MM.1S (cell line): ENCODE measurements around the gene FRYL.

ENCODE experiments used
- DNase-seq: peaks from one replicate; pipeline ENCODE4 v3.0.0-alpha.2; 2015
- H2AFZ ChIP-seq: fragments of 300-600 bp; sonication (generic); 2 replicates; pipeline ENCODE4 v1.6.0; 2016; ENCODE audit warnings: antibody characterized with exemption, low read length
- H3F3A ChIP-seq: fragments of 300-600 bp; sonication (generic); 2 replicates; pipeline ENCODE4 v1.6.1; 2016; ENCODE audit warnings: mild to moderate bottlenecking, antibody characterized with exemption, low read length, moderate library complexity, mixed read lengths; ENCODE audit not compliant: insufficient read depth
- H3K27ac ChIP-seq: fragments of 300-600 bp; sonication (generic); 2 replicates; pipeline ENCODE4 v1.5.1; 2016; ENCODE audit warnings: mild to moderate bottlenecking, low read length
- H3K27me3 ChIP-seq: fragments of 300-600 bp; sonication (generic); replicated peaks from 2 replicates; pipeline ENCODE4 v1.6.0; 2016; ENCODE audit warnings: low read length; ENCODE audit not compliant: insufficient read depth
- H3K36me3 ChIP-seq: fragments of 300-600 bp; sonication (generic); replicated peaks from 2 replicates; pipeline ENCODE4 v1.6.1; 2016; ENCODE audit warnings: mild to moderate bottlenecking, low read length, mixed read lengths; ENCODE audit not compliant: insufficient read depth
- H3K4me1 ChIP-seq: fragments of 300-600 bp; sonication (generic); 2 replicates; pipeline ENCODE4 v1.6.1; 2016; ENCODE audit warnings: low read length, mixed read lengths
- H3K4me2 ChIP-seq: fragments of 300-600 bp; sonication (generic); 2 replicates; pipeline ENCODE4 v1.6.0; 2016; ENCODE audit warnings: low read depth, low read length
- H3K4me3 ChIP-seq: fragments of 300-600 bp; sonication (generic); 2 replicates; pipeline ENCODE4 v1.5.1; 2016; ENCODE audit warnings: low read length, mixed read lengths
- H3K79me2 ChIP-seq: fragments of 300-600 bp; sonication (generic); 2 replicates; pipeline ENCODE4 v1.6.1; 2016; ENCODE audit warnings: mixed run types, low read length, mixed read lengths
- H3K9ac ChIP-seq: fragments of 300-600 bp; sonication (generic); 2 replicates; pipeline ENCODE4 v1.6.1; 2016; ENCODE audit warnings: low read length, mixed read lengths
- H3K9me2 ChIP-seq: fragments of 300-600 bp; sonication (generic); replicated peaks from 2 replicates; pipeline ENCODE4 v1.6.1; 2016; ENCODE audit warnings: mild to moderate bottlenecking, low read length, mixed read lengths; ENCODE audit not compliant: insufficient read depth
- H3K9me3 ChIP-seq: fragments of 300-600 bp; sonication (generic); replicated peaks from 2 replicates; pipeline ENCODE4 v1.6.1; 2016; ENCODE audit warnings: mild to moderate bottlenecking, low read length, mixed read lengths; ENCODE audit not compliant: insufficient read depth
- H4K20me1 ChIP-seq: fragments of 300-600 bp; sonication (generic); 2 replicates; pipeline ENCODE4 v1.6.1; 2016; ENCODE audit warnings: mild to moderate bottlenecking, low read length, moderate library complexity, mixed read lengths; ENCODE audit not compliant: insufficient read depth
- CTCF ChIP-seq: fragments of 300-600 bp; sonication (generic); IDR thresholded peaks from 2 replicates; pipeline ENCODE4 v1.5.1; 2016; ENCODE audit warnings: antibody characterized with exemption, low read length, mixed read lengths
- EZH2 ChIP-seq: fragments of 300-600 bp; sonication (generic); optimal IDR thresholded peaks from 2 replicates; pipeline ENCODE3; 2017; ENCODE audit warnings: low read depth, mild to moderate bottlenecking, antibody characterized with exemption, low read length, mixed read lengths
- EZH2phosphoT487 ChIP-seq: fragments of 300-600 bp; sonication (generic); IDR thresholded peaks from 2 replicates; pipeline ENCODE4 v1.6.1; 2018; ENCODE audit warnings: antibody characterized with exemption, low read length

Gene FRYL

GRCh38 chr4:48635980-48636379 is 144.1 kb downstream of the FRYL start:
- H3K4me1 ChIP-seq = peaks cover 5% of the 10 kb centered on the region; the same call in 1 of the 2 replicates
- H3K9me2 ChIP-seq = no peaks in the 10 kb centered on the region
- no peaks in the 10 kb centered on the region for H4K20me1 ChIP-seq
- H3K9ac ChIP-seq = no peak overlapping the region
- no peaks in the 10 kb centered on the region; the same call in 1 of the 2 replicates for H3K36me3 ChIP-seq
- H3F3A ChIP-seq = 0 out of 2 replicates have a peak, but pooled peaks cover 1% of the 10 kb centered on the region
- no peak overlapping the region for H3K4me3 ChIP-seq
- no peak overlapping the region for H2AFZ ChIP-seq
- no peak overlapping the region for H3K27ac ChIP-seq
- peaks cover 22% of the 10 kb centered on the region for H3K79me2 ChIP-seq
- no peaks in the 10 kb centered on the region for H3K27me3 ChIP-seq
- no peak for DNase-seq
- H3K4me2 ChIP-seq = no peak overlapping the region
- no peaks in the 10 kb centered on the region for H3K9me3 ChIP-seq
- TF ChIP-seq EZH2phosphoT487 (no peak), CTCF (no peak), EZH2 (no peak)

DNA sequence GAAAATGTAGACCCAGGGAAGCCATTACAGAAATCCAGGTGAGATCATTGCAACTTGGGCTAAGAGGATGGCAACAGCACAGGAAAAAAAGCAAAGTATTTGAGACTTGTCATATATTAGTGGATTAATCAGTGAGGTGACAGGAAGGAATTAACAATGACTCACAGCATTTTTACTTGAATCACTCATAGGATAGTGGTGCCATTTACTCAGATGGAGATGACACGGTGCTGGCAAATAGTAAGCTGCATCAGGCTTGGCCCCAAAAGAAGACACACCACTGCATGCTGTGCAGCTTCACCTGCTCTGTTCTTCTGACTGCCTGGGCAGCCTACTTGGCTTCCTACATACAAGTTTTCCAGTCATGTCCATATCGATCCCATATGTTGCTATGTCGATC is 144.8 kb downstream of the FRYL start:
- Histone ChIP-seq H3K9me2 (no peaks in the 10 kb centered on the region), H3K36me3 (no peaks in the 10 kb centered on the region; the same call in 1 of the 2 replicates), H3F3A (peaks cover 8% of the 10 kb centered on the region; the same call in 1 of the 2 replicates), H3K4me1 (peaks cover 12% of the 10 kb centered on the region), H4K20me1 (no peaks in the 10 kb centered on the region), H3K27me3 (no peaks in the 10 kb centered on the region), H3K9ac (no peak overlapping the region), H2AFZ (no peak overlapping the region), H3K4me2 (no peak overlapping the region), H3K27ac (no peak overlapping the region), H3K4me3 (no peak overlapping the region), H3K79me2 (peaks cover 21% of the 10 kb centered on the region), H3K9me3 (no peaks in the 10 kb centered on the region)
- DNase-seq = no peak
- TF ChIP-seq EZH2 (no peak), CTCF (no peak), EZH2phosphoT487 (no peak)

DNA sequence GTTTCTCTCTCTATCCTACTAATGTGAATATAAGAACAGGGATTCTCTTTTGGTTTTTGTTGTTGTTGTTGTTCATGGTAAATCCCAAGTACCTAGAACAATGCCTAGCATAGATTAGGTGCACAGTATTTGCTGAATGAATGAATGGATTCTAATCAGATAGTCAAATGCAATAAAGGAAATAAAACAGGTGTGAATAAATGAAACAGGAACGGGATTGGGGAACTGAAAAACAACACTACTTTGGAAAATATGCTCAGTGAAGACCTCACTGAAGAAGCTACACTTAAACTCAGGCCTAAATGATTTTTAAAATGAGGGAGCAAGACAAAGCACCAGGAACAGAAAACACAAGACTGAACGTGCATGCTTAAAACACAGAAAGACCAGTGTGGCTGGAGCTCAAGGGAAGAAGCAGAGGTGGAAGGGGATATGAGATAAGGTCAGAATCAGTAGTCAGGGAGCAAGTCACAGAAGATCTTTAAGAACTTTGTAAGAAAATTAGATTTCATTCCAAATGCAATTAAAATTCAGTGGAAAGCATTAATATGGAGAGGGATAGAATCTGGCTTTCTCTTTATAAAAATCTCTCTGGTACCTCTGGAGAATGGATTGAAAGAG is 145.3 kb downstream of the FRYL start:
- peaks cover 11% of the 10 kb centered on the region; the same call in 1 of the 2 replicates for H3F3A ChIP-seq
- TF ChIP-seq EZH2 = no peak
- TF ChIP-seq EZH2phosphoT487 = no peak
- TF ChIP-seq CTCF = no peak
- no peak overlapping the region for H3K9ac ChIP-seq
- H3K4me2 ChIP-seq = no peak overlapping the region
- no peaks in the 10 kb centered on the region; the same call in 1 of the 2 replicates for H3K36me3 ChIP-seq
- H2AFZ ChIP-seq = no peak overlapping the region
- no peak overlapping the region for H3K27ac ChIP-seq
- DNase-seq = no peak
- peaks cover 19% of the 10 kb centered on the region for H3K79me2 ChIP-seq
- no peak overlapping the region for H3K4me3 ChIP-seq
- no peaks in the 10 kb centered on the region for H3K27me3 ChIP-seq
- no peaks in the 10 kb centered on the region for H3K9me3 ChIP-seq
- peaks cover 17% of the 10 kb centered on the region for H3K4me1 ChIP-seq
- H3K9me2 ChIP-seq = no peaks in the 10 kb centered on the region
- H4K20me1 ChIP-seq = no peaks in the 10 kb centered on the region
